Panc1 (cell line): ENCODE measurements around the gene POLR1G. TPM values are rescaled to one million over a fixed set of nuclear protein-coding genes. Genes with fewer than 3 reads are reported as not detected.
"Not testable (repeated sequence)": the region's sequence is repeated elsewhere in the genome, so short reads cannot be mapped to it uniquely, and the experiment has no call there.

Experiments
- ATAC-seq: fragments of 200-7000 bp; cut with Tn5 transposase; 2 replicates; pipeline ENCODE4 v1.9.1; 2020; ENCODE audit warnings: mild to moderate bottlenecking, moderate library complexity
- BruUV-seq: library from RNA; stranded (reverse); fragments of 400-500 nt; replicated peaks from 2 replicates; lab custom pipeline; 2021; lab: Mats Ljungman, UMichigan
- CTCF ChIA-PET: fragments of 300-600 bp; sonication (Branson Sonifier 250); formaldehyde crosslinking; loops from one replicate; lab custom pipeline; 2022; ENCODE audit warnings: antibody characterized with exemption; lab: Charles Lee
- POLR2A ChIA-PET: fragments of 300-600 bp; sonication (Branson Sonifier 250); formaldehyde crosslinking; loops from one replicate; lab custom pipeline; 2022; ENCODE audit warnings: antibody characterized with exemption; lab: Charles Lee
- DNase-seq: peaks from one replicate; pipeline ENCODE4 v3.0.0-alpha.2; 2010; ENCODE audit warnings: low read depth, low spot score
- H3K27ac ChIP-seq: 2 replicates; pipeline ENCODE4 v1.5.1; 2011; ENCODE audit warnings: mild to moderate bottlenecking, low read length, inconsistent platforms
- H3K27me3 ChIP-seq: fragments of 200-500 bp; sonication (Bioruptor generic); 2 replicates; pipeline ENCODE4 v1.6.0; 2014; ENCODE audit warnings: low read length, inconsistent platforms; ENCODE audit not compliant: control insufficient read depth, insufficient read depth
- H3K36me3 ChIP-seq: fragments of 200-500 bp; sonication (Bioruptor generic); 2 replicates; pipeline ENCODE4 v1.5.1; 2014; ENCODE audit warnings: inconsistent platforms, mild to moderate bottlenecking, low read length, moderate library complexity; ENCODE audit not compliant: control insufficient read depth, insufficient read depth
- H3K4me1 ChIP-seq: 2 replicates; pipeline ENCODE4 v1.5.1; 2011; ENCODE audit warnings: inconsistent platforms, mild to moderate bottlenecking, low read length, moderate library complexity; ENCODE audit not compliant: control insufficient read depth, insufficient read depth
- H3K4me3 ChIP-seq, 2 experiments: 2 replicates each; pipeline ENCODE4 v1.5.1; 2011 to 2012; ENCODE audit warnings: low read depth in 2 of 2, low read length in 2 of 2, mild to moderate bottlenecking in 2 of 2, inconsistent platforms in 1 of 2, moderate library complexity in 1 of 2
- H3K9me3 ChIP-seq: fragments of 200-500 bp; sonication (Bioruptor generic); 2 replicates; pipeline ENCODE4 v1.5.1; 2014; ENCODE audit warnings: low read depth, mild to moderate bottlenecking, inconsistent platforms, low read length, moderate library complexity; ENCODE audit not compliant: control insufficient read depth, insufficient read depth
- CTCF ChIP-seq: fragments of 450-650 bp; IDR thresholded peaks from 2 replicates; pipeline ENCODE4 v1.5.1; 2017; ENCODE audit warnings: mild to moderate bottlenecking
- POLR2AphosphoS5 ChIP-seq: IDR thresholded peaks from 2 replicates; pipeline ENCODE4 v1.6.1; 2012; ENCODE audit warnings: mild to moderate bottlenecking, low read depth, low read length, moderate library complexity
- REST ChIP-seq, 2 experiments: IDR thresholded peaks; 2 replicates each; pipeline ENCODE4 v1.6.1; 2011 to 2012; ENCODE audit warnings: low read depth in 2 of 2, control low read depth in 1 of 2, low read length in 1 of 2, mild to moderate bottlenecking in 1 of 2, moderate library complexity in 1 of 2; ENCODE audit not compliant: insufficient read depth in 1 of 2
- SIN3A ChIP-seq: IDR thresholded peaks from 2 replicates; pipeline ENCODE4 v1.6.1; 2012; ENCODE audit warnings: low read depth, mild to moderate bottlenecking, low read length, moderate library complexity, borderline replicate concordance; ENCODE audit not compliant: insufficient read depth
- TCF7L2 ChIP-seq: IDR thresholded peaks from 2 replicates; pipeline ENCODE4 v1.6.1; 2011; ENCODE audit warnings: mild to moderate bottlenecking, low read depth, low read length, inconsistent platforms
- in situ Hi-C: cut with HindIII; loops from 2 replicates; pipeline ENCODE4 v1.10.0; 2016; ENCODE audit warnings: low sequenced_read_pairs, low pct_unique_long_range_greater_than_20kb
- intact Hi-C: fragments of 100-400 bp; cut with micrococcal nuclease; formaldehyde crosslinking; loops from one replicate; pipeline ENCODE4 v1.10.0; 2022; ENCODE audit not compliant: unreplicated experiment
- total RNA-seq: library from RNA; stranded (reverse); gene quantifications from one replicate; pipeline ENCODE4 v1.2.1, GENCODE V29; 2021; ENCODE audit not compliant: unreplicated experiment

POLR1G gene
- total RNA-seq, 1 experiment from 2014 or later: 27.8 TPM

GRCh38 chr19:45409557-45409920 is 3.1 kb downstream of the POLR1G start:
- Histone ChIP-seq H3K4me3 (no peak overlapping the region), H3K9me3 (no peaks in the 10 kb centered on the region), H3K36me3 (peaks cover 2% of the 10 kb centered on the region; the same call in 1 of the 2 replicates), H3K4me1 (no peaks in the 10 kb centered on the region), H3K27me3 (no peaks in the 10 kb centered on the region), H3K27ac (no peak overlapping the region)
- intact Hi-C loops: no loop called here
- no peak for ATAC-seq
- no TSS peak for BruUV-seq
- no peak for DNase-seq
- in situ Hi-C loops: no loop called here
- TF ChIP-seq POLR2AphosphoS5 (peak; percentile 33; the same call in 1 of the 2 replicates), SIN3A (no peak)
- ChIA-PET POLR2A (interaction anchor here (0.6 to 0.7 kb wide), 2 partner anchors 297 to 706 kb away, joined by 3 to 4 read pairs; no protein-coding TSS in a partner anchor), CTCF (interaction anchor here (0.7 kb wide), 1 partner anchor 30 kb away, joined by 3 read pairs; no protein-coding TSS in a partner anchor)

- H3K27ac ChIP-seq, BruUV-seq, intact Hi-C loops, H3K36me3 ChIP-seq, H3K9me3 ChIP-seq, H3K27me3 ChIP-seq, H3K4me3 ChIP-seq, H3K4me1 ChIP-seq, ATAC-seq, DNase-seq, in situ Hi-C loops: not testable (repeated sequence)
- ChIA-PET CTCF (interaction anchor here (0.7 kb wide), 1 partner anchor 29 kb away, joined by 3 read pairs; no protein-coding TSS in a partner anchor), POLR2A (interaction anchor here (0.6 kb wide), 1 partner anchor 706 kb away, joined by 3 read pairs; no protein-coding TSS in a partner anchor)
- 0 out of 2 replicates have a peak, but pooled peaks have one; percentile 6 for TF ChIP-seq POLR2AphosphoS5
These were observed 3.9 kb downstream of the POLR1G start for GRCh38 chr19:45410330-45410729.

GRCh38 chr19:45413497-45413896 is 7.1 kb downstream of the POLR1G start:
- CTCF ChIA-PET: no interaction called here
- no peaks in the 10 kb centered on the region for H3K36me3 ChIP-seq
- no TSS peak for BruUV-seq

More at GRCh38 chr19:45413497-45413896, 7.1 kb downstream of the POLR1G start:
- Histone ChIP-seq H3K9me3 (no peaks in the 10 kb centered on the region), H3K4me3 (no peak overlapping the region), H3K4me1 (no peaks in the 10 kb centered on the region), H3K27me3 (no peaks in the 10 kb centered on the region), H3K27ac (no peak overlapping the region)
- TF ChIP-seq TCF7L2 (no peak), SIN3A (no peak), REST (IDR thresholded peaks at IDR 0.05; ENCODE audit: insufficient read depth in 1 of 2, low read depth in 2 of 2, low read length in 1 of 2) (no peak), CTCF (no peak), POLR2AphosphoS5 (no peak)
- no peak for ATAC-seq
- intact Hi-C loops: no loop called here
- DNase-seq: no peak
- POLR2A ChIA-PET: no interaction called here
- in situ Hi-C loops: no loop called here
